ENCODE results near the gene TOPORS. TPM values are rescaled to one million over a fixed set of nuclear protein-coding genes. Genes with fewer than 3 reads are reported as not detected.

The TOPORS gene
- polyA plus RNA-seq, 1 experiment = 20.4 TPM

DNA sequence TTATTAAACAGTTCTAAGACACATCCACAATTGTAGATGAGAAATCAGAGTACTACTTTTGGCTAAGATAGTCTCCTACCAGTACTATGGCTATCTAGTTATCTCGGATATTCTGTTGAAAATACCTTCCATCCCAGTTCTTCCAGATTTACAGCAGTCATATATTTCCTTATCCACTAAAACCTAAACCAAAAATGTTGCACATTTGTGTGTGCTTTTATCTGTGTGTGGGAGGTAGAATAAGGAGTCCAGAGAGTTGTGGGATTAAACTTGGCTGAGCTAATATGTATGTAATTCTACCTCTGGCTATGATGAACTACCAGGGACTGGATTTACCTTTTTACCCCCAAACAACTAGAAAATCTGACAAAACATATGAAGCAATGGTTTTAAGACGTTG, 38.1 kb upstream of the TOPORS start:
- H3K27ac ChIP-seq (ENCODE audit: low read depth, low read length) = no peak overlapping the region
- ChIA-PET POLR2A (no interaction called here), CTCF (interaction anchor here (1.4 to 20.3 kb wide), 5 partner anchors 10 to 381 kb away, joined by 3 to 1261 read pairs (median 106); no protein-coding TSS in a partner anchor)
- no peaks in the 10 kb centered on the region for H3K9me3 ChIP-seq (ENCODE audit: control insufficient read depth, insufficient read depth, low read length)
- H3K4me3 ChIP-seq (ENCODE audit: low read depth, low read length) = no peak overlapping the region
- TF ChIP-seq, protein P1, sequence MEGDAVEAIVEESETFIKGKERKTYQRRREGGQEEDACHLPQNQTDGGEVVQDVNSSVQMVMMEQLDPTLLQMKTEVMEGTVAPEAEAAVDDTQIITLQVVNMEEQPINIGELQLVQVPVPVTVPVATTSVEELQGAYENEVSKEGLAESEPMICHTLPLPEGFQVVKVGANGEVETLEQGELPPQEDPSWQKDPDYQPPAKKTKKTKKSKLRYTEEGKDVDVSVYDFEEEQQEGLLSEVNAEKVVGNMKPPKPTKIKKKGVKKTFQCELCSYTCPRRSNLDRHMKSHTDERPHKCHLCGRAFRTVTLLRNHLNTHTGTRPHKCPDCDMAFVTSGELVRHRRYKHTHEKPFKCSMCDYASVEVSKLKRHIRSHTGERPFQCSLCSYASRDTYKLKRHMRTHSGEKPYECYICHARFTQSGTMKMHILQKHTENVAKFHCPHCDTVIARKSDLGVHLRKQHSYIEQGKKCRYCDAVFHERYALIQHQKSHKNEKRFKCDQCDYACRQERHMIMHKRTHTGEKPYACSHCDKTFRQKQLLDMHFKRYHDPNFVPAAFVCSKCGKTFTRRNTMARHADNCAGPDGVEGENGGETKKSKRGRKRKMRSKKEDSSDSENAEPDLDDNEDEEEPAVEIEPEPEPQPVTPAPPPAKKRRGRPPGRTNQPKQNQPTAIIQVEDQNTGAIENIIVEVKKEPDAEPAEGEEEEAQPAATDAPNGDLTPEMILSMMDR (IDR thresholded peaks at IDR 0.05; ENCODE audit: low read depth, low read length) = no peak
- no peak for DNase-seq (ENCODE audit: low read depth, low spot score)
- no peaks in the 10 kb centered on the region for H3K27me3 ChIP-seq (ENCODE audit: control insufficient read depth, insufficient read depth, low read length)

DNA sequence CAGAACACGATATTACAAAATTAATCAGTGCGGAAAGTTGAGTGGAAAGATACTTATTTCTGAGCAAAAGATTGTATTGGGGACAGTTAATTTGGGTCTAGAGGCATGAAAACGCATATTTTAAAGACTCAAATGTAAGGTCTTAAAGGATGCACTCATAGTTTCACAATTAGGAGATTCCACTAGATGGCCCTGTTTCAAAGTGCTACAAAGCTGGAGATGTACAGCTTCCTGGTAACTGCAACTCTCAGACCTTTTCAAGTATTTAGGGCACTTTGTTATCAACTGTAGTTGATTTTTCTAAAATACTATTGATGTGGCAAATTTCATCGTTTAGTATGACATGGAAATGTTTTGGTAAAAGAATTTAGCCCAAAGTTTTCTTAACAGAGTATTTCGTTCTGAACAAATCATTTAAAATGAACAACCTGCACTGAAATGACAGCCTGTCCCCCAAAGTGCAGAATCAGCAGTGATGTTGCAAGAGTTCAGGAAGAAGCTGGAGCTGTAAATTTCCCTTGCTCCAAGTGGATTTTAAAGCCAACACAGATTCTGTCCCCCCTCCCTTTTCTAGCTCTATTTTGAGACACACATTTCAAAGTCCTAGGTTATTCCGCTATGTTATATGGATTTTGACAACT, 36.8 kb upstream of the TOPORS start:
- H3K27me3 ChIP-seq (ENCODE audit: control insufficient read depth, insufficient read depth, low read length) = no peaks in the 10 kb centered on the region
- DNase-seq (ENCODE audit: low read depth, low spot score) = peak; percentile 8
- H3K4me3 ChIP-seq (ENCODE audit: low read depth, low read length) = no peak overlapping the region
- TF ChIP-seq, protein P1 (IDR thresholded peaks at IDR 0.05; ENCODE audit: low read depth, low read length) = peak; percentile 70
- ChIA-PET POLR2A (interaction anchor here (0.5 kb wide), 1 partner anchor 403 kb away, joined by 5 read pairs; no protein-coding TSS in a partner anchor), CTCF (interaction anchor here (0.7 to 20.3 kb wide), 17 partner anchors 9 to 388 kb away, joined by 3 to 1261 read pairs (median 4); no protein-coding TSS in a partner anchor)
- no peaks in the 10 kb centered on the region for H3K9me3 ChIP-seq (ENCODE audit: control insufficient read depth, insufficient read depth, low read length)
- no peak overlapping the region for H3K27ac ChIP-seq (ENCODE audit: low read depth, low read length)

DNA sequence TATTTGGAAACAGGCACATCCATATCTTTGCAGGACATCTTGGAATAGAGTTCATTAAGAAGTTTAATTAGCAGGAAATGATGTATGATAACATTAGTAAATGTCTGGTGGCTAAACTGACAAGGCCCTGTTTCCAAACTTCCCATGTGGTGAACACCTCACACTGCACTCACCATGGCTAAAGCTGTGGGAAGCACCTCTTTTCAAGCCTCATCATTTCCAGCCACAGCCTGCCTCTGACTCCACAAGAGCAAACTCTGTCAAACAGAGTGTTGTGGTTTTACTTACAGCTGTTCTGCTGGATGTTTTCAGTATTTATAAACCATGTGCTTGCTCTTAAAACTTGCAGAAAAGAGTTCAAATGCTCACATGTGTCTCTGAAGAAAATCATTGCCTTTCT, 35.5 kb upstream of the TOPORS start:
- TF ChIP-seq, protein P1 (IDR thresholded peaks at IDR 0.05; ENCODE audit: low read depth, low read length) = no peak
- ChIA-PET CTCF (interaction anchor here (0.7 to 20.3 kb wide), 8 partner anchors 8 to 412 kb away, joined by 3 to 1261 read pairs (median 12); partner anchors contain the start of gene NDUFB6), POLR2A (no interaction called here)
- peak; percentile 13 for DNase-seq (ENCODE audit: low read depth, low spot score)
- no peaks in the 10 kb centered on the region for H3K27me3 ChIP-seq (ENCODE audit: control insufficient read depth, insufficient read depth, low read length)
- H3K4me3 ChIP-seq (ENCODE audit: low read depth, low read length) = no peak overlapping the region
- no peak overlapping the region for H3K27ac ChIP-seq (ENCODE audit: low read depth, low read length)
- no peaks in the 10 kb centered on the region for H3K9me3 ChIP-seq (ENCODE audit: control insufficient read depth, insufficient read depth, low read length)

DNA sequence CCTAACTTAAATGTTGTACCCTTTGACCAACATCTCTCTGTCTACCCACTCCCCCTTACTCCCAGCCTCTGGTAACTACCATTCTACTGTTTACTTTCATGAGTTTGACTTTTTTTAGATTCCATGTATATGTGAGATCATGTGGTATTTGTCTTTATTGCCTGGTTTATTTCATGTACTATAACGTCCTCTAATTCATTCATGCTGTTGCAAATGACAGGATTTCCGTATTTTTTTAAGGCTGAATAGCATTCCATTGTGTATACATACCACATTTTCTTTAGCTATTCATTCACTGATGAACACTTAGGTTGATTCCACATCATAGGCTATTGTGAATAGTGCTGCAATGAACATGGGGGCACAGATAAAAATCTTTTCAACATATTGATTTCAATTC, 32.4 kb upstream of the TOPORS start:
- ChIA-PET POLR2A (no interaction called here), CTCF (interaction anchor here (1.3 to 20.3 kb wide), 4 partner anchors 13 to 383 kb away, joined by 4 to 1261 read pairs (median 82); no protein-coding TSS in a partner anchor)
- Histone ChIP-seq H3K27ac (ENCODE audit: low read depth, low read length) (no peak overlapping the region), H3K9me3 (ENCODE audit: control insufficient read depth, insufficient read depth, low read length) (no peaks in the 10 kb centered on the region), H3K4me3 (ENCODE audit: low read depth, low read length) (no peak overlapping the region), H3K27me3 (ENCODE audit: control insufficient read depth, insufficient read depth, low read length) (no peaks in the 10 kb centered on the region)
- no peak for DNase-seq (ENCODE audit: low read depth, low spot score)
- TF ChIP-seq, protein P1 (IDR thresholded peaks at IDR 0.05; ENCODE audit: low read depth, low read length) = no peak

DNA sequence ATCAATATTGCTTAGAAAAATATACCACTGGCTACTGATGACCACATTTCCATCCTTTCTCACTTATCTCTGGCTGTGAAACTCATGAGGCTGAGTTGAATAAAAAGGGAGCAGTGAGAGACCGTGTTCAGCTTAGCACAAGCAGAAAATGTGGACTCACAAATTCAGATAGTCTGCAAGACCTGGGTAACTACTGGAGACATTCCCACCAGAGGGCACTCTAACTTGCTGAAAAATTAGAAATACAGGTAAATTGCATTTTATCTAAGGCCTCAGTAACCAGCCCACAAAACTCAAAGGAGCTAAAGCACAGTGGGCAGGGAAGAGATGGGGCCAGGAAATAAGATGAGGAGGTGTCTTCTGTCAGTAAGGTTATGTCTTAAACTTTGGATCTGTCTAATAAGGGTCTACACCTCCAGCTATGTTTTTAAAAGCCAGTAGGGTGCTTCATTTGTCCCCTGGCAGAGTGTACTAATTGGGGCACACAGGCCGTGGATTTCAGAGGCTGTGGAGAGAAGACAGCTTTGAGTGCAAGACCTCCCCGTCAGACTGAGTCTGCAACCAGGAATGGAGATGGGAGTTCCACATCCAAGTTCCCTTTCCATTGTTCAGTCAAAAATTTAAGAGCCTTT, 29.2 kb upstream of the TOPORS start:
- no peak overlapping the region for H3K27ac ChIP-seq (ENCODE audit: low read depth, low read length)
- no peaks in the 10 kb centered on the region for H3K27me3 ChIP-seq (ENCODE audit: control insufficient read depth, insufficient read depth, low read length)
- CTCF ChIA-PET = interaction anchor here (0.6 to 20.3 kb wide), 45 partner anchors 8 to 441 kb away, joined by 3 to 1261 read pairs (median 4); partner anchors contain the start of genes ACO1, NDUFB6 and RIGI
- DNase-seq (ENCODE audit: low read depth, low spot score) = peak; percentile 29
- TF ChIP-seq, protein P1 (IDR thresholded peaks at IDR 0.05; ENCODE audit: low read depth, low read length) = peak; percentile 75
- no peak overlapping the region for H3K4me3 ChIP-seq (ENCODE audit: low read depth, low read length)
- H3K9me3 ChIP-seq (ENCODE audit: control insufficient read depth, insufficient read depth, low read length) = no peaks in the 10 kb centered on the region
- POLR2A ChIA-PET = interaction anchor here (0.5 to 1.5 kb wide), 2 partner anchors 203 to 388 kb away, joined by 4 read pairs; no protein-coding TSS in a partner anchor

Measured in AG04450 (cell line).